DMS53 treated with DMSO at 0.1 percent for 48 hours (cell line): ENCODE results near the gene PLXNA2.
A peak's percentile ranks its signal among the peaks of the same experiment; 100 is the strongest.

Experiments
- DNase-seq: peaks from one replicate; lab custom pipeline; 2025; ENCODE audit not compliant: unreplicated experiment; lab: John Stamatoyannopoulos, UW

PLXNA2 gene

DNA sequence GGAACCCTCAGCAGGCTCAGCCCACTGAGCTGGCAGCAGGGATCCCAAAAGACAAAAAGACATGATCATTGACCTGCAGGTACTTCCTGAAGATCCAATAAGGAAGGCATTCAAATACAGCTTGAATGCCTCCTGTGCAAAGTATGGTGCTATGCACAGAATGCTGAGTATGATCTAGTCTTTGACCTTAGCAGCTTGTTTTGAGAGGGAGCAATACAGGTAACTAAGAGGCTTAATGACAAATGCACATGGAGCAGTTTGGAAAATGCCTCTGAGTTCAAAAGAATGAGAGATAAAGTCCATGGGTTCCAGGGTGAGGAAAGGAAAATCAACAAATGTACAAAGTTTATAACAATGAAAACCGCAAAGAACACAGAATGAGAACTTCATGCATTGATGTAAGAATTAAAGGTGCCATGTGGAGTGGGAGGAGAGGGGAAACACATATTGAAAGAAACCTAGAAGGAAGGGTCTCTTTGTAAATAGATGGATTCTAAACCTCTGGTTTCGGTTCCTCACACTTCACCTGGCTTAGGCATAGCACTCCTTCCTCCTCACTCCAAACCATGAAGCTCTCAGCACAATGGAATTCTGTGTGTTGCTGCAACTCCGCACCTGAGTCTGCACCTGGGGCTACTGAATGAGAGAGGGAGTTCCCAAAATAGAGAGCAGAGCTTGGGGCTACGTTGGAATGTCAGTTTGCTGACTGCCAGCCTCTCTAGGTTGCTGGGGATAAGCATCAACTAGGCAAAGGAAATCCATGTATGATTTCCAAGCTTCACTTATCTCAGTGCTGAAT lies 77.6 kb downstream of the PLXNA2 start:
- DNase-seq: no peak

DNA sequence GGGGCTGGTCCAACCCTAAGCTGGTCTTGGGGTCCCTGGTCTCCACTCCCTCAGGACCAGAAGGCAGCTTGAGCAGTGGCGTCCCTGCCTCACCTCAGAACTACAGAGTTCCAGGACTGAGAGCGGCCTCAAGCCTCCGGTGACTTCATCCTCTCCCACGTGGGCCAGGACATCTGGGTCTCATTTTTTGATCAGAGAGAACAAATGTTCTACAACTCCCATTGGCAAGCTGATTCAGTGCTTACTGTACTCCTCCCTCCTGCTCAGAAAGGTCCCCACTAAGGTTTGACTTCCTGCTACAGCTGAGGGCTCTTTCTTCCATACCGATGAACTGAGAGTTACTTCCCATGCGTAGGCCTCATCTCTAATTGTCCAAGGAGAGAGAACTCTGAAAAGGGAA lies 78.5 kb downstream of the PLXNA2 start:
- no peak for DNase-seq

DNA sequence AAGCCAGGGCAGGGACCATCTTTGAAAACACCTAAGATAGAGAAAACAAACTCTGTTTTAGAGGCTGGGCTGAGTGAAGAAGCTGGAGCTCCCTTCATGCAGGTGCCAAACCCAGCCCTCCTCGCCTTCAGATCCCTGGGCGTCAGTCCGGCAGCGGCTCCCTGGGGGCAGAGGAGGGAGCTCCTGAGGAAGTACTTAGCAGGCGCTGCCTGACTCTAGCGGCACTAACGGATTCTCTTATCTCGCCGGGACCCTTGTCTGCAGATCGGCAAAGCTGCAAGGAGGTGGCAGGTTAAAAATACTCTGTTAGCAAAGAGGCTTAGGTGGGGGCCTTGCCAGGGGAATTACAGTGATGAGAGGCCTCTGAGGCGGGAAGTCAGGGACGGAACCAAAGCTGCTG lies 79.6 kb downstream of the PLXNA2 start:
- no peak for DNase-seq

DNA sequence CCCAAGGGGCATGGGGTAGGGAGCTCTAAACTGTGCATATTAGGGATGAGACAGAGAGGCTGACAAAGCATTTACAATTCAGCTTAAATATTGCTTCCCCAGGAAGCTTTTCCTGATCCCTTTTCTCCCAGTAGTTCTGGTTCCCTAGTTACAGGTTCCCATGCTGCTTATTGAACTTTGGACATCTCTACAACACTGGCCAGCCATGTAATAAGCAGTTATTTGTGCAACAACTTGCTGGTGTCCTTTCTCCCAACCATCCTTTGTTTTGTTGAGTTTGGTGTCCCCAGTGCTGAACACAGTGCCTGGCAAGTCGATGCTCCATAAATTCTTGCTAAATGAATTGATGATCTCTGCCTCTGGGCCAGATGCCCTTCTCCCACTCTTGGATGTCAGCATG lies 80.6 kb downstream of the PLXNA2 start:
- DNase-seq: no peak

DNA sequence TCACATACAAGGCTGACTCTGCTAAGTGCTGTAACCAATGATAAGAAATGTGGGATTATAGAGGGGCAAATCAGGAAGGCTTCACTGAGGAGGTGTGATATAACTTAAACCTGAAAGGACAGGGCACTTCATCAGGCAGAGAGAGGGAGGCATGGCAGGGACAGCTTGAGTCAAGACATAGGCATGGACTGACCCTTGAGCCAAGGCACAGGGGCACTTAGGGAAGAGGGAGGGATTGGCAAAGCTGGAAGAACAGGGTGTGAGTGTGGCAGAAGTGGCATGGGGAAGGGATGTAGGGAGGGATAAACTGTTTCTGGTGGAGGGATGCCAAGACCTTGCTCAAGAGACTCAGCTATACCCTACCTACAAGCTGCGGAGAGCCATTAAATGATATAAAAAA lies 81.3 kb downstream of the PLXNA2 start:
- DNase-seq: no peak

DNA sequence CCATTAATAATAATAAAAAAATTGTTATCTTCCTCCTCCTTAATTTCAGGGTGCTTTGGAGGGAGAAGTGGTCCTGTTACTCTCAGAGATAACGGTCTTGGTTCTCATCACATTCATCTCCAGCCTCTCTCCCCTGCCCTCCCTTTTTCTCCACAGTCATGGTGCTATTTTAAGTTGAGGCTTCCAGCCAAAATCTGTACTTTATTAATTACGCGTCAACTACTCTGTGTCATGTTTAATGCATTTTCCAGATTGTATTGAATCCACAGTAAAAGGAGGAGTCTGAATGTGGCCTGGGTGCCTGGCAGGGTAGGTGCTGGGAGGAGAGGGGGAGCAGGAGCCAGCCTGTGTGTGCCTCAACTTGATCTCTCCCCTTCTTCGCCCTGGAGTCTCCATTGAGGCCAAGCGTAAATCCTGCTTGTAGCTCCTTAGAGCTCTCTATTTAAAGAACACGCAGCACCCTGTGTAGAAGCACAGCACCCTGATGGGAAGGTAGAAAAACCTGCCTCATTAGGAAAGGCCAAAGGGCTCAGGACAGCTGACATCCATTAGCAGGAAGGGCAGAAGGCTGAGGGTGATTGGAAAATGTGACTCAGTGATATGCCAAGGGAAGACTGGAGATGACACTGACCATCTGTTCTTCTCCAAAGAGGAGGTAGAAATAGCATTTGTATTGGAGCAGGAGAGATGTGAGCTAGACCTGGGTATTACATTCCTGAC lies 82.4 kb downstream of the PLXNA2 start:
- no peak for DNase-seq

DNA sequence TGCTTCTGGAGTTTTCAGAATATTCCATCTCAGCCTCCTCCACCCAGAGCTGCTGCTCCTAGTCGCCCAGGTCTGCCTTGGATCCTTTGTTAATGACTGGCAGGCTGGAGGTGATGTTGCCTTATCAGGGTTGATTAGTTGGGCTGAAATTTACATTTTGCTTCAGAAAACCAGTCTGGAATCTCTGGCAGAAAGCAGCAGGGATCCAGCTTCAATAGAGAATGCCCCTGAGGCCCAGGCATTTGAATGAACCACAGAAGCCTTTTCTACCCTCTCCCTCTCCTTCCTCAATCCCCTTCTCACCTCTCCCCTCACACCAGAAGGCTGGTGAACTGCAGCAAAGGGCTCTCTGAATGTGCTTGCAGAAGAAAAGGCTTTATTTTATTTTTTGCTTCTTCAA lies 83.2 kb downstream of the PLXNA2 start:
- no peak for DNase-seq

DNA sequence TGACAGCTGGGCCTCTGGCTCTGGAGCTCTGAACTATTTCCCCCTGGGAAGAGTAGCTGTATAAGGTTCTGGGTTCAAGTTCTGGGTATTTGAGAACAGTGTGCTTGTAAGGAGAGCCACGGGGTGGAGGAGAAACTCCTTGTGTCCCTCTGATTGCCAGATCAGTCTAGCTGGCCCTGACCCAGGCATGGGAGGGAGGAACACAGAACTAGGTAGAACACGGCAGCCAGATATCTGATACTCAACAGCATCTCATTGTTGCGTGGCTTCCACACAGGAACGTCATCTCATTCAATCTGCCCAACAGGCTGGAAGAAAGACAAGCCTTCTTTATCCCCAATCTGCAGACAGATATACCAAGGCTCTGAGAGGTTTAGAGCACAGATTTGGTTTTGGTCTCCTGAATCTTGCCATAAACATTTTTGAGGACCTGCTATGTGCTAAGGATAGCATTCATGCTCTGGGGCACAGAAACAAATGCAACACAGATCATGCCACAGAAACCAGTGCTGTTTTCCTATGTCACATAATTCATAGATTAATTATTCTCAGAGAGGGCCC lies 83.8 kb downstream of the PLXNA2 start:
- no peak for DNase-seq

DNA sequence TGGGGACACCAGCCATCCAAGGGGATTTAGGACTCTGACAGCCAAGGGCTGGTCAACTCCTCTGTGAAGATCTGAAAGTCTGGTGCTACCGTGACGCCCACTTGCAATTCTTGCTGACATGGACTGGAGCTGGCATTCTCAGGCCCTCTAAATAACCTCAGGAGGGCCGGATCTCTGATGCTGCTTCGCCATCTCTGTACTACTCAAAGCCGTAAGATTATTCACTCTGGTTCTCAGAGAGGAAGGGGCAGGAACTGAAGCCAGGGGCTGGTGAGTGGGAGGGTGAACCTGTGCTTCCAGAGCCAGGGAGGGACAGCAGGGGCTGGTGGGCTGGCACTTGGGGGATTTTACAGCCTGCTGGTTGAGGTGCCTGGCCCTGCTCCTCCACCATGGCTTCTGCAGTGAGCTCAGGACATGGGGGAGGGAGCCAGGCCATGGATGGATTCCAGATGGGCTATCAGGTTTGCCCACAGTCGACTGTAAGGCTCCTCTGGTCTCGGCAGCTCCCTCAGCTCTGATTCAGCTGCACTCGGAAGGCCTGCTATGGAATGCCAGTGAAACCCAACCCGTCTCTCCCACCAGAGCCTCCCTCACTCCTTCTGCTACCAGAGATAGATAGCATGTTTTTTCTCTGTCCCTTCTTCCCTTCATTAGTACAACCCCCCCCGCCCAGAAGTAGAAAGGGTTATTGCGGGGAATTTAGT lies 84.5 kb downstream of the PLXNA2 start:
- no peak for DNase-seq

DNA sequence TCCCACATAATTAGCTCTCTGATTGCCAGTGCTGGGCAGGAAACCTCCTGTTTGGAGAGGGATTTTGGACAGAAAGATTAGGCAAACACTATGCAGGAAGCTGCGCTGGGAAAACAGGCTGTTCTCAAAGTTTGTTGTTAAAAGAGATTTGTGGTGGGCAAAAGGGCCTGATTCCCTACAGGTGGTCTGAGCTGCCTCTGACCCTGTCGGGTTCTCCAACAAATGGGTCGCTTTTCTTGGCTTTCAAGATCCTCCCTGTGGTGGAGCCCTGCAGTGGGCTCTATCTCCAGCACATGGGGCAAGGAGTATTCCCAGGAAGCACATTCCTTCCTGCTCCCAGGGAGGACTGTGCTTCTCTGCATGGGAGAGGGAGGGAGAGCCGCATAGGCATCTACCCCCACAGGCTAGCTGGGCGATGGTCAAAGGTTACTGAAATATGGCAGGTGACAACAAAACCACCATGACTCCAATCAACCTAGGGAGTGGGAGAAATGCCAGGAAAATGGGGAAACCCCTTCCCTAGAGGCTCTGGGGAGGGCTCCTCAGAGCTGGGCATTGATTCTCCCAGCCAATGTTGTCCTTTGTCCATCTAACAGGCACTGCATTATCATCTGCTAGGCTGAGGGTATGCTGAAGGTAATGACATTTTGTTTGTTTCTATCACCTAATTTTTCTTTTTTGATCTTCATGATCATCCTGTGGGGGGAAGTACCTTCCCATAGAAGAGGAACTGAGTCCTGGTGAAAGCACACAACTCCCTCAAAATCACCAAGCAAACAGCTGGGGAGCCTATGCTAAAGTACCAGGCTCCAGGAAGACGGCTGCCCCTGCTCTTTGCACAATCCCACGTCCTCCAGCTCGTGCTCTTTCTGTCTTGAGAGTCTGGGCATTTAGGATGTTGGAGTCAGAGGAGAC lies 85.3 kb downstream of the PLXNA2 start:
- no peak for DNase-seq

DNA sequence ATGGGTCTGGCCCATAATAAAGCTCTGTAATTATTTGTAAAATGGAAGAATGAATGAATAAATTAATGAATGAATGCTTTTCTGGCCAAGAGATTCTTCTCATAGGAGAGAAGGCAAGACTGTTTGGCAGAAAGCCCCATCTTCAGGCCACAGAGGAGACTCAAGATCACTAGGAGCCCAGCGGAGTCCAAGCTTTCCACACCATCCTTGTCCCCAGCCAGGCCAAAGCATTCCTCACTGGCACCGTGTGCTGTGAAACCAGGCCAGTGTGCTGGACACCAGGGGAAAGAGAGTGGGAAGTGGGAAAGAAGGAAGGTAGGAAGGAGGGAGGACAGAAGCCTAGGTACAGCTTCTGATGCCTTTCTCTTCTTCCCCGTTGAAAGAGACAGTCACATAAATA lies 86.4 kb downstream of the PLXNA2 start:
- DNase-seq: no peak

DNA sequence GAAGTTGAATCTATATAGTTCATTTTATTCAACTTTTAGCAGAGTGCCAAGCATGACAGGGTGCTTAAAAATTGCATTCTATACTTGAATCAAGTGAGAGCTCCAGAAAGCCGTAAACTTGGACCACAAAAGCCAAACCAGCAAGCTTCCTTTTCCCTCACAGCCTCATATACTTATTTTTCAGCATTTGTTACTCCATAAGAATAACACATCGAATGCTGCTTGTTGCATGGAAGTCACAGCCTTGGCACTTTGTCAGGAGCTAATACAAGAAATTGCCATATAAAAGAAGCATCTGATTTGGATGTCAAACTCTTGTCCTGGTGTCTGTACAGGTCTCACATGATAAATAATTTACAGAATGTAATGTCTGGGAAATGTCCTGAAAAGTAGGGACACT lies 87.4 kb downstream of the PLXNA2 start:
- DNase-seq: no peak

DNA sequence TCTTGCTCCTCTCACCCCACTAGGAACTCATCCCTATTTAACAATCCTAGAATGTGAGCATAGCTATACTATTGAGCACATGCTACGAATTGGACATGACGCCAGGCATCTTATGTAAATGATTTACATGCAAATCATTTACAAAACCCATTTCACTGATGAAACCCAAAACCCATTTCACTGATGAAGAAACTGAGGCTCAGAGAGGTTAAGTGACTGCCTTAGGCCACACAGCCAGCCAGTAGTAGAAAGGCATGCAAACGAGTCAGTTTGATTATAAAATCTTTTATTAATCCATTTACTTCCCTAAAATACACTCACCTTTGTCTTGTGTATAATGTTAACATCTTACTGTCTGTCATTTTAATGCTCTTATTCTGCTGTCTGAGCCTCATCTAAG lies 87.9 kb downstream of the PLXNA2 start:
- no peak for DNase-seq

DNA sequence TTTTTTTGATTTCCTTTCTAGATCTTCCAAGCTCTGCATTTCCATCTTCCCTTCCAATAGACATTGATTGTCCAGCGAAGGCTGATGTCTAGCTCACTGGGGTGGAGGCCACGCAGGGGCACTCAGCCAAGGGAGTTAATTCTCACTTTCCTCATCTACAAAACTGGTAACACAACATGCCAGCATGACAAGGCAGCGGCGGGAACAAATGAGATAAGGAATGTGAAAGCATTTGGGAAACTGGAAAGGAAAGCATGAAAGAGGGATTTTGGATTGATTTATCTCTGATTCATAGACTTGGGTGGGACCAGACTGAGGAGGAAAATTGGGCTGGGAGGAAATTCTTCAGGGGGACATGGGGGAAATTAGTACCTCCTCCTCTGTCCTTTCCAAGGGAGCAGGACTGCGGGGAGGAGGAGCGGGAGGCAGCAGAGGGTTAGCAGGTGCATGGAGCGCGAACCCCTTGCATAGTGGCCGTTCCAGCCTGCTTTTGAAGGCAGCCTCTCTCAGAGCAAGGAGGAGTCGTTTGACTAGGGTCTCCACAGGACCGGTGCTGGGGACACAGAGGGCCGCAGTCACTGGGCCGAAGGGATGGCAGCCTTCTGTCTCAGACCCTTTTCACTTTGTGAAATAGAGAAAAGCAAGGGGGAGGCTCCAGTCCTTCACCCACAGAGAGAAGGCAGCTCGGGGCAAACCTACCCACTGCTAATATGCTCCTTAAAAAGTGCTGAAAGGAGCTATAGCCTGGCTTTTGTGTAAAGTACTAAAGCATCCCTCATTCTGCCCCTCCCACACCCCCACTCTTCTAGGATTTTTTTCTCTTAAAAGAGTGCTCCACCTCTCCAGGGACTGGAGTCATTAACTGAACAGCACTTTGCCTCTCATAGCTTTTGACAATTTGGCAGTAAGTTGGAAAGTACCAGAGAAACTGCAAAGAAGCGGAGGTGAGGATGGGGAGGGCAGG lies 89.2 kb downstream of the PLXNA2 start:
- DNase-seq: no peak

DNA sequence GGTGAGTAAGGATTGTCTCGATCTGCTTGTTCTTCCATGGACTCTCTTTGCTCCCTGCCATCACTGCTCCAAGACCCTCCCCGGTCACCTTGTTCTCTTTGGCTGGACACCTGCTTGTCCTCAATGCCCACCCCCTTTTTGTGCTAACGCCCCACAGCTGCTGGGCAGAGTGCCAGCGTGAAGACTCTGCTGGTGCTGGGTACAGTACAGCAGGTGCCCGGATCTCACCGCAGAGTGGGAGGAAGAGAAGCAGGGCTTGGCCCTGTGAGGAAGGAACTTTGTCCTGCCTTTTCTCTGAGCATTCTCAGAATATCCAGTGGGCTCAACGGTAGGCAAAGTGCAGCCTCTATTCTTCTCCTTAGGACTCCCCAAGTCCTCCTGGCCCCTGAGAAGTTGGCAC lies 90.1 kb downstream of the PLXNA2 start:
- peak; percentile 21 for DNase-seq

DNA sequence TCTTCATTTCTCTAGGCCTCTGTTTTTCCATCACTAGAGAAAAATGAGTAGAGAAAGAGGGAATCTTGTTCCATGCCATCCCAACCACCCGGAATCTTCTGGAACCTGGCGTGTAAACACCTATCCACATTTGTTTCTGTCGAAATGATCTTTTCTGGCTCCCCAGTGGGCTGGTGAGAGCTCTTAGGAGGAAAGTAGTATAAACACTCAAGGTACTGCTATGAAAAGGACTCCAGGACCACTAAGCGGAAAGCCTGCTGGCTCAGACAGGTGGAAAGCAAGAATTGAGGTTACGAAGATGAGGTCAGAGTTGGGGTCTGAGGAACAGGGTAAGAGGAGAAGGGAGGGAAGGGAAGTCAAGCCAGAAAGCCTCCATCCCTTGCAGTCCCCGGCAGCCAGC lies 90.8 kb downstream of the PLXNA2 start:
- no peak for DNase-seq

DNA sequence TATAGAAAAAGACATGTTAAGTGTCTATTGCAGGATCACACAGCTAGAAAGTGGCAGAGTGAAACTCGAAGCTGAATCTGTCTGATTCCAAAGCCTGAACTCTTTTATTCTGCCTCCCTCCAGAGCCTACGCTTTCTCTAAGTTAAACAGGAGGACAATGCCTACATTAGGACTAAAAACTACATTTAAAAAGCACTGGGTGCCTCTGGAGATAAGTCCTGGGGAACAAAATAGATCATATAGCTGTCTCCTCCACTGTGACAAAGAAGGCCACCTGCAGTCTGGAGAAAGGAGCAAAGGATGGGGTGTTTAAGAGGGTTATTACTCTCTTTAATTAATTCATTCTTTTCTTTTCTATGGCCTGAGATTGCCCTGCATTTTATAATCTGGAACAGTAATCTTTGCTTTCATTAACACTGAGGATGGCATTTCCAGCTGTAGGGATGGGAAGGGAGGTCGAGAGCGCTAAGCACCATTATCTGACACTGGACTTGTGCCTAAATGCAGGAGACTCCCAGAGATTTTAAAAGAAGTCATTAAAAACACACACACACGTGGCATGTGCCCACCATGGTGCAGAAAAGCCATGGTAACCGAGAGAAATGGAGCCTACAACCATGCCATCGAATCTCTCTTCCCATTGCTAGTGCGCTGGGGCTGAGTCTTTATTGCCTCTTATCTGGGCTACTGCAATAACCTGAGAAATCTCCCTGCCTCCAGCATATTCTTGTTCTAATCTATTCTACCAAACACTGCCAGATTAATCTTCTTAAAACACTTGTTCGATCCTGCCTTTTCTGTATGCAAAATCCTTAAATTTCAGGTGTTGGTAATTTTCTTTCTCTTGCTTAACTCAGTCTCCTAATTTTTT lies 92.2 kb downstream of the PLXNA2 start:
- DNase-seq: no peak

DNA sequence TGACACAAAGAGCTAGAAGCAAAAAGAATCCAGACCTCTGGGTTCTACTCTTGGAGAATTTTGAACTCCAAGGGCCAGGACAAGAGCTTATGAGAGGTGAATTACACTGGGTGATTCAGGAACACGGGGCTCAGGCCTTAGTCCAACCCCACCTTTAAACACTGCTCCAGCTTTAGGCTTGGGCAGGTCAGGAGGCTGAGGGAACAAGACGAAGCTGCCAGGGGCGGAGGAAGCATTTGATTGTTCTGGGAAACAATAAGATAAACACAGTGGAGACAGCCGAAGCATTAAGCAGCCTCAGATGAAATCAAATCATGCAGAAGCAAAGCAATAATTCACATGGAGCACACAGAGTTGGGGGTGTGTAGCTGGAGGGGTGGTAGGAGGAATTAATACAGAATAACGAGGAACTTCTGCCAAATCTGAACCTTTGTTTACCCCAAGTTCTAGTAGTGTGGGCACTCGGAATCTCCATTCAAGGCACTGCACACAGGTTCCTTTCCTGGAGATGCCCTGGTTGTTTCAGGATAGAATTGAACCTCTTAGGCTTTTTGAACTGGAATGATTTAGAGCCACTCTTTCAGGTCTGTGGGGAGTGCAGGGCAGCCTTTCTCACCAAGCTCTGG lies 93.2 kb downstream of the PLXNA2 start:
- DNase-seq: no peak
